OCI-LY7 (cell line): Measurements from ENCODE around the gene UQCRC2. TPM values are rescaled to one million over a fixed set of nuclear protein-coding genes. Genes with fewer than 3 reads are reported as not detected.

Experiments used
- BruUV-seq: library from RNA; stranded (reverse); fragments of 400-500 nt; replicated peaks from 2 replicates; lab custom pipeline; 2021; lab: Mats Ljungman, UMichigan
- CTCF ChIA-PET: fragments of 300-600 bp; sonication (Branson Sonifier 250); formaldehyde crosslinking; loops from one replicate; lab custom pipeline; 2022; ENCODE audit warnings: antibody characterized with exemption; ENCODE audit not compliant: unreplicated experiment; lab: Charles Lee
- POLR2A ChIA-PET: fragments of 300-600 bp; sonication (Branson Sonifier 250); formaldehyde crosslinking; loops from one replicate; lab custom pipeline; 2022; ENCODE audit warnings: antibody characterized with exemption; lab: Charles Lee
- DNase-seq: peaks from one replicate; pipeline ENCODE4 v3.0.0-alpha.2; 2015; ENCODE audit warnings: low spot score
- H2AFZ ChIP-seq: fragments of 200-600 bp; sonication (generic), shearing (Covaris generic); 2 replicates; pipeline ENCODE4 v1.6.1; 2014; ENCODE audit warnings: mild to moderate bottlenecking, antibody characterized with exemption, low read length, moderate library complexity
- H3K27ac ChIP-seq: fragments of 200-600 bp; sonication (generic); 2 replicates; pipeline ENCODE4 v1.5.1; 2014; ENCODE audit warnings: mixed run types, low read depth, mild to moderate bottlenecking, moderate library complexity, low read length, inconsistent platforms; ENCODE audit not compliant: poor library complexity, severe bottlenecking
- H3K36me3 ChIP-seq: fragments of 200-600 bp; sonication (generic); 2 replicates; pipeline ENCODE4 v1.6.1; 2014; ENCODE audit warnings: mild to moderate bottlenecking, antibody characterized with exemption, low read length, moderate library complexity, mixed read lengths; ENCODE audit not compliant: insufficient read depth
- H3K4me1 ChIP-seq: fragments of 200-600 bp; sonication (generic); 2 replicates; pipeline ENCODE4 v1.5.1; 2014; ENCODE audit warnings: mild to moderate bottlenecking, low read length; ENCODE audit not compliant: insufficient read depth, poor library complexity, severe bottlenecking
- H3K4me2 ChIP-seq: fragments of 200-600 bp; sonication (generic); 2 replicates; pipeline ENCODE4 v1.6.1; 2014; ENCODE audit warnings: mild to moderate bottlenecking, low read length
- H3K4me3 ChIP-seq: fragments of 200-600 bp; sonication (generic); 2 replicates; pipeline ENCODE4 v1.5.1; 2014; ENCODE audit warnings: mild to moderate bottlenecking, low read depth, low read length; ENCODE audit not compliant: poor library complexity, severe bottlenecking
- H3K79me2 ChIP-seq: fragments of 200-600 bp; sonication (generic); 2 replicates; pipeline ENCODE4 v1.6.1; 2016; ENCODE audit warnings: low read depth, mild to moderate bottlenecking, low read length, moderate library complexity, mixed read lengths; ENCODE audit not compliant: insufficient read depth
- H3K9me2 ChIP-seq: fragments of 200-600 bp; sonication (generic); 2 replicates; pipeline ENCODE4 v1.6.1; 2016; ENCODE audit warnings: mild to moderate bottlenecking, low read length, mixed read lengths; ENCODE audit not compliant: insufficient read depth
- H3K9me3 ChIP-seq: fragments of 200-600 bp; sonication (generic); 2 replicates; pipeline ENCODE4 v1.6.1; 2014; ENCODE audit warnings: mild to moderate bottlenecking, mixed run types, low read length, mixed read lengths
- H4K20me1 ChIP-seq: fragments of 200-600 bp; sonication (generic); 2 replicates; pipeline ENCODE4 v1.6.1; 2014; ENCODE audit warnings: mild to moderate bottlenecking, antibody characterized with exemption, low read length, moderate library complexity, mixed read lengths; ENCODE audit not compliant: insufficient read depth
- CTCF ChIP-seq: fragments of 200-600 bp; sonication (generic); conservative IDR thresholded peaks from 2 replicates; pipeline ENCODE4 v1.5.1; 2014; ENCODE audit warnings: mild to moderate bottlenecking, antibody characterized with exemption, low read length, moderate library complexity, mixed read lengths
- EZH2phosphoT487 ChIP-seq: fragments of 200-600 bp; sonication (generic); IDR thresholded peaks from 2 replicates; pipeline ENCODE4 v1.6.1; 2018; ENCODE audit warnings: low read depth, borderline replicate concordance, mild to moderate bottlenecking, mixed run types, antibody characterized with exemption, low read length, moderate library complexity, mixed read lengths
- intact Hi-C: fragments of 100-400 bp; cut with micrococcal nuclease; formaldehyde crosslinking; loops from one replicate; pipeline ENCODE4 v1.10.0; 2022; ENCODE audit not compliant: unreplicated experiment
- total RNA-seq, 2 experiments: library from RNA; depleted of rRNA in 1 of 2; stranded (reverse); fragments of >200 nt in 1 of 2; shearing (Covaris generic) in 1 of 2; gene quantifications; 2 replicates each; pipeline ENCODE4 v1.2.3, GENCODE V29; 2014 to 2022

The UQCRC2 gene
- total RNA-seq, 2 experiments from 2014 or later = 121 to 210 TPM

GRCh38 chr16:21937336-21937829 lies 15.8 kb upstream of the UQCRC2 start:
- Histone ChIP-seq H4K20me1 (no peaks in the 10 kb centered on the region), H3K27ac (no peak overlapping the region), H3K4me2 (no peak overlapping the region), H3K4me1 (peaks cover 8% of the 10 kb centered on the region), H2AFZ (peak overlapping the region; percentile 35; the same call in 1 of the 2 replicates), H3K9me2 (no peaks in the 10 kb centered on the region), H3K9me3 (no peaks in the 10 kb centered on the region), H3K4me3 (no peak overlapping the region), H3K36me3 (no peaks in the 10 kb centered on the region), H3K79me2 (no peaks in the 10 kb centered on the region)
- DNase-seq = no peak
- no TSS peak for BruUV-seq
- POLR2A ChIA-PET = no interaction called here
- CTCF ChIA-PET = no interaction called here
- TF ChIP-seq EZH2phosphoT487 = no peak
- TF ChIP-seq CTCF = no peak
- intact Hi-C loops = no loop called here

GRCh38 chr16:21940570-21940969 lies 12.6 kb upstream of the UQCRC2 start:
- Histone ChIP-seq H3K27ac (no peak overlapping the region), H2AFZ (no peak overlapping the region), H3K9me3 (no peaks in the 10 kb centered on the region), H3K4me2 (no peak overlapping the region), H3K9me2 (no peaks in the 10 kb centered on the region), H3K4me3 (no peak overlapping the region), H3K79me2 (no peaks in the 10 kb centered on the region), H3K4me1 (peaks cover 4% of the 10 kb centered on the region), H3K36me3 (no peaks in the 10 kb centered on the region), H4K20me1 (no peaks in the 10 kb centered on the region)
- TF ChIP-seq CTCF (no peak), EZH2phosphoT487 (no peak)
- BruUV-seq = no TSS peak
- ChIA-PET POLR2A (no interaction called here), CTCF (no interaction called here)
- intact Hi-C loops = no loop called here
- no peak for DNase-seq

- H3K79me2 ChIP-seq = no peaks in the 10 kb centered on the region
- H4K20me1 ChIP-seq = no peaks in the 10 kb centered on the region
- ChIA-PET CTCF (no interaction called here), POLR2A (no interaction called here)
- BruUV-seq = no TSS peak
- no peaks in the 10 kb centered on the region for H3K9me3 ChIP-seq
- H3K4me3 ChIP-seq = no peak overlapping the region
- H3K9me2 ChIP-seq = no peaks in the 10 kb centered on the region
- DNase-seq = no peak
- no peak overlapping the region for H2AFZ ChIP-seq
- no peak overlapping the region for H3K27ac ChIP-seq
- H3K4me1 ChIP-seq = peaks cover under 1% of the 10 kb centered on the region
- H3K36me3 ChIP-seq = no peaks in the 10 kb centered on the region
- TF ChIP-seq CTCF (no peak), EZH2phosphoT487 (no peak)
- intact Hi-C loops = no loop called here
- no peak overlapping the region for H3K4me2 ChIP-seq
Observed at GRCh38 chr16:21943571-21943970, 9.6 kb upstream of the UQCRC2 start.
